Hepatocyte (in vitro differentiated cells): ENCODE data around the gene TRRAP. TPM values are rescaled to one million over a fixed set of nuclear protein-coding genes. Genes with fewer than 3 reads are reported as not detected.

Experiments
- DNase-seq: peaks from one replicate; pipeline ENCODE4 v3.0.0-alpha.2; 2016; ENCODE audit warnings: low spot score
- H2AFZ ChIP-seq: fragments of 200-600 bp; sonication (generic); 2 replicates; pipeline ENCODE4 v1.6.0; 2016; ENCODE audit warnings: antibody characterized with exemption, mild to moderate bottlenecking
- H3K27ac ChIP-seq: fragments of 200-600 bp; sonication (generic); 2 replicates; pipeline ENCODE4 v1.5.1; 2016; ENCODE audit warnings: mild to moderate bottlenecking
- H3K27me3 ChIP-seq: fragments of 200-600 bp; sonication (generic); 2 replicates; pipeline ENCODE4 v1.6.1; 2016
- H3K36me3 ChIP-seq: fragments of 200-600 bp; sonication (generic); replicated peaks from 2 replicates; pipeline ENCODE4 v1.5.1; 2016; ENCODE audit warnings: low read depth; ENCODE audit not compliant: insufficient read depth
- H3K4me1 ChIP-seq: fragments of 200-600 bp; sonication (generic); 2 replicates; pipeline ENCODE4 v1.5.1; 2016; ENCODE audit warnings: mild to moderate bottlenecking, moderate library complexity; ENCODE audit not compliant: insufficient read depth
- H3K4me2 ChIP-seq: fragments of 200-600 bp; sonication (generic); 2 replicates; pipeline ENCODE4 v1.6.0; 2016
- H3K4me3 ChIP-seq: fragments of 200-600 bp; sonication (generic); 2 replicates; pipeline ENCODE4 v1.5.1; 2016; ENCODE audit warnings: mild to moderate bottlenecking
- H3K79me2 ChIP-seq: fragments of 200-600 bp; sonication (generic); 2 replicates; pipeline ENCODE4 v1.6.0; 2017; ENCODE audit warnings: mild to moderate bottlenecking
- H3K9me2 ChIP-seq: fragments of 200-600 bp; sonication (generic); replicated peaks from 2 replicates; pipeline ENCODE4 v1.6.0; 2017; ENCODE audit warnings: mild to moderate bottlenecking; ENCODE audit not compliant: insufficient read depth
- H3K9me3 ChIP-seq: fragments of 200-600 bp; sonication (generic); 2 replicates; pipeline ENCODE4 v1.5.1; 2016; ENCODE audit warnings: low read depth, mild to moderate bottlenecking
- H4K20me1 ChIP-seq: fragments of 200-600 bp; sonication (generic); 2 replicates; pipeline ENCODE4 v1.6.0; 2016; ENCODE audit warnings: mild to moderate bottlenecking; ENCODE audit not compliant: insufficient read depth, poor library complexity, severe bottlenecking
- EZH2 ChIP-seq: fragments of 200-600 bp; sonication (generic); IDR thresholded peaks from 2 replicates; pipeline ENCODE4 v1.6.1; 2016; ENCODE audit warnings: antibody characterized with exemption, mild to moderate bottlenecking, borderline replicate concordance
- EZH2phosphoT487 ChIP-seq: fragments of 200-600 bp; sonication (generic); IDR thresholded peaks from one replicate; pipeline ENCODE4 v1.6.1; 2018; ENCODE audit warnings: antibody characterized with exemption, mild to moderate bottlenecking, low read depth, moderate library complexity; ENCODE audit not compliant: unreplicated experiment, severe bottlenecking
- WGBS: methylation state at CpG from one replicate; pipeline ENCODE4 v1.1.6; 2016; ENCODE audit warnings: low lambda C conversion rate; ENCODE audit errors: missing lambda C conversion rate; 5-methylcytosine and 5-hydroxymethylcytosine counted together
- polyA plus RNA-seq: library from polyadenylated mRNA; unstranded; fragments of >200 nt; fragmentation: Nextera tagmentation; extraction: Ambion mirVana; gene quantifications from 2 replicates; pipeline ENCODE4 v1.2.1, GENCODE V29; 2016
- total RNA-seq: library from RNA; depleted of rRNA; stranded (reverse); fragments of >200 nt; gene quantifications from 2 replicates; pipeline ENCODE4 v1.2.3, GENCODE V29; 2014
- TF ChIP-seq, protein P1 (sequence below): fragments of 200-600 bp; sonication (generic); IDR thresholded peaks from 2 replicates; pipeline ENCODE4 v1.5.1; 2016; ENCODE audit warnings: antibody characterized with exemption, mild to moderate bottlenecking; ENCODE audit not compliant: poor library complexity

Gene TRRAP
- total and polyA plus RNA-seq, 2 experiments from 2014 or later, result 6.1 to 25.1 TPM

DNA sequence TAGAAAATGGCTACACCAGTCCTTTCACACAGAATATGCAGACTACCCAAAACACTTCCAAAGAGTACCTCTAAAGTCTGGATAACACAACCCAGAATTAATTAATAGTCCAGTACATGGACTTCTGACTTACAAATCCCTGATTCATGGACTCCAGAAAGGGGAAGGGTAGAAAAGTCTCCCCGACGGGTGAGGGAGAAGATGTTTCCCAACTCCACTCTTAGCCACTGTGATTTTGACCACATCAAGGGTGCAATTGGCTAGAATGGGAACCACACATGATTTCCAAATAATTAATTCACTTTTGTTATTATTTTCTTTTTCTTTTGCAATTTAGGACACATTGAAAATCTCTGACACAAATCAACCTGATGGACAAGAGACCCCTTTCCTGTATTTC lies 9.9 kb upstream of the TRRAP start:
- peaks cover 37% of the 10 kb centered on the region for H3K27me3 ChIP-seq
- H3K27ac ChIP-seq, result no peak overlapping the region

DNA sequence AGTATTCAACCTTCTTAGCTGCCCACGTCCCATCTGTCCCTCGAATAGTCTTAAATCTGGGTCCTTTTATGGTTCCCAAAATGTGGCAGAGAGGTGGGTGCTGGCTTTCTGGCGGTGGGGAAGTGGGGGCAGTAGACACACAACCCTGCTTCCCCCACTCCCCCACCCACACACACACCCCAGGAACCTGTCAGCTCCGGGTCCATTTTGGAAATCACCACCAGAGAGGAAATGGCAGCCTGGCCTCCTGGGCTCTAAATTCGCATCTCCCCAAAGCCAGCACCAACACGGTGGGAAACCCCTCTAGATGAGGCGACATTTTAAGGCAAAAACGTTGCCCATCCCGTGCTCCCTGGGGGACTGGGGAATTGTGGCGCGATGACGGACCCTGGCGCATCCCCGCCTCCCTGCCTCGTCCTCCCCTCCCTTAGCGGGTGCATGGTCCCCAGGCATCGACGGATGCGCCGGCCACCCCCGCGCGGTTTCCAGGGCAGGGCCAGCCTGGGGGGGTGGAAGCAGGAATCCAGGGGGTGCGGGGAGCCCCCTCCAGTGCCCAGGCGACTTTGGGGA lies 9.2 kb upstream of the TRRAP start:
- H3K27me3 ChIP-seq, result peaks cover 37% of the 10 kb centered on the region
- H3K9me2 ChIP-seq, result no peaks in the 10 kb centered on the region
- WGBS, result 20% methylated on average over 20 of the region's 25 CpGs

More for the DNA sequence above, 9.9 kb upstream of the TRRAP start:
- H3K4me2 ChIP-seq, result no peak overlapping the region
- H3K9me3 ChIP-seq, result no peaks in the 10 kb centered on the region
- DNase-seq, result no peak
- H4K20me1 ChIP-seq, result no peaks in the 10 kb centered on the region
- 86% methylated on average over 2 of the region's 2 CpGs for WGBS
- H3K9me2 ChIP-seq, result no peaks in the 10 kb centered on the region
- H3K4me3 ChIP-seq, result no peak overlapping the region
- H2AFZ ChIP-seq, result no peak overlapping the region
- H3K4me1 ChIP-seq, result no peaks in the 10 kb centered on the region
- no peaks in the 10 kb centered on the region for H3K79me2 ChIP-seq
- no peaks in the 10 kb centered on the region for H3K36me3 ChIP-seq
- TF ChIP-seq EZH2phosphoT487, result no peak
- TF ChIP-seq, protein P1, sequence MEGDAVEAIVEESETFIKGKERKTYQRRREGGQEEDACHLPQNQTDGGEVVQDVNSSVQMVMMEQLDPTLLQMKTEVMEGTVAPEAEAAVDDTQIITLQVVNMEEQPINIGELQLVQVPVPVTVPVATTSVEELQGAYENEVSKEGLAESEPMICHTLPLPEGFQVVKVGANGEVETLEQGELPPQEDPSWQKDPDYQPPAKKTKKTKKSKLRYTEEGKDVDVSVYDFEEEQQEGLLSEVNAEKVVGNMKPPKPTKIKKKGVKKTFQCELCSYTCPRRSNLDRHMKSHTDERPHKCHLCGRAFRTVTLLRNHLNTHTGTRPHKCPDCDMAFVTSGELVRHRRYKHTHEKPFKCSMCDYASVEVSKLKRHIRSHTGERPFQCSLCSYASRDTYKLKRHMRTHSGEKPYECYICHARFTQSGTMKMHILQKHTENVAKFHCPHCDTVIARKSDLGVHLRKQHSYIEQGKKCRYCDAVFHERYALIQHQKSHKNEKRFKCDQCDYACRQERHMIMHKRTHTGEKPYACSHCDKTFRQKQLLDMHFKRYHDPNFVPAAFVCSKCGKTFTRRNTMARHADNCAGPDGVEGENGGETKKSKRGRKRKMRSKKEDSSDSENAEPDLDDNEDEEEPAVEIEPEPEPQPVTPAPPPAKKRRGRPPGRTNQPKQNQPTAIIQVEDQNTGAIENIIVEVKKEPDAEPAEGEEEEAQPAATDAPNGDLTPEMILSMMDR, result no peak

DNA sequence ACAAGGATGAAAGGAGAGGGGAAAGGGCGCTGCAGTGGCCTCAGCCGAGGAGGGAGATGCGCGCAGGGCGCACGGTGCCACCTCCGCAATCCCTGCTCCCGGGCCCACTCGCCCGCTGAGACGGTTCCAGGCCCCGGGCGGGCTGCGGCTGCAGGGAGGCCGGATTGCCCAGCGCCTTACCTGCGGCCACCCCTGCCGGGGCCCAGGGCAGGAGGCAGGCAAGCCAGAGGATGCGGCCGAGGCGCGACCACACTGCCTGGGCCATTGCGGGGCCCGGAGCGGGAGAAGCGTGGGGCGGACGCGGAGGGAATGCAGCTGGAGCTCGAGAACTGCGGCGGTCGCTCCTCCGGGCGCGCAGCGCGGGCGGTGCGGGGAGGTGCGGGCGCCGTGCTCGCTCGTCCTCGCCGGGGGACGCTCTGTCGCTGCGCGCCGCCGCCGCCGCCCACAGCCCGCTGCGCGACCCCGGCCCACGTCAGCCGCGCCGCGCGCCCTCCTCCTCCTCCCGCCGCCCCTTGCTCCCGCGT lies 8.7 kb upstream of the TRRAP start, which contains the start of gene TMEM130:
Gene TMEM130, minus strand, starts transcription at position 418 of the 524 bp plus-strand sequence. Its CDS starts 153 bp downstream, at position 265.
- Histone ChIP-seq H3K36me3 (no peaks in the 10 kb centered on the region), H3K4me1 (no peaks in the 10 kb centered on the region), H3K79me2 (no peaks in the 10 kb centered on the region), H3K27me3 (peaks cover 37% of the 10 kb centered on the region), H3K27ac (no peak within 1 kb of the TSS), H3K9me3 (no peaks in the 10 kb centered on the region), H2AFZ (no peak within 1 kb of the TSS), H4K20me1 (no peaks in the 10 kb centered on the region), H3K9me2 (no peaks in the 10 kb centered on the region), H3K4me2 (peak within 1 kb of the TSS; percentile 90), H3K4me3 (peak within 1 kb of the TSS; percentile 26)
- DNase-seq, result no peak
- WGBS, result 5% methylated on average over 34 of the region's 69 CpGs
- TF ChIP-seq, protein P1, result no peak
- TF ChIP-seq EZH2, result no peak
- TF ChIP-seq EZH2phosphoT487, result no peak

More for the DNA sequence above, 9.2 kb upstream of the TRRAP start:
- H3K27ac ChIP-seq, result no peak overlapping the region
- DNase-seq, result no peak
- no peak overlapping the region for H2AFZ ChIP-seq
- H3K36me3 ChIP-seq, result no peaks in the 10 kb centered on the region
- H3K4me3 ChIP-seq, result peak overlapping the region; percentile 26
- H3K9me3 ChIP-seq, result no peaks in the 10 kb centered on the region
- H3K79me2 ChIP-seq, result no peaks in the 10 kb centered on the region
- H3K4me1 ChIP-seq, result no peaks in the 10 kb centered on the region
- H4K20me1 ChIP-seq, result no peaks in the 10 kb centered on the region
- TF ChIP-seq EZH2, result peak; percentile 42
- no peak for TF ChIP-seq EZH2phosphoT487
- peak overlapping the region; percentile 90 for H3K4me2 ChIP-seq

DNA sequence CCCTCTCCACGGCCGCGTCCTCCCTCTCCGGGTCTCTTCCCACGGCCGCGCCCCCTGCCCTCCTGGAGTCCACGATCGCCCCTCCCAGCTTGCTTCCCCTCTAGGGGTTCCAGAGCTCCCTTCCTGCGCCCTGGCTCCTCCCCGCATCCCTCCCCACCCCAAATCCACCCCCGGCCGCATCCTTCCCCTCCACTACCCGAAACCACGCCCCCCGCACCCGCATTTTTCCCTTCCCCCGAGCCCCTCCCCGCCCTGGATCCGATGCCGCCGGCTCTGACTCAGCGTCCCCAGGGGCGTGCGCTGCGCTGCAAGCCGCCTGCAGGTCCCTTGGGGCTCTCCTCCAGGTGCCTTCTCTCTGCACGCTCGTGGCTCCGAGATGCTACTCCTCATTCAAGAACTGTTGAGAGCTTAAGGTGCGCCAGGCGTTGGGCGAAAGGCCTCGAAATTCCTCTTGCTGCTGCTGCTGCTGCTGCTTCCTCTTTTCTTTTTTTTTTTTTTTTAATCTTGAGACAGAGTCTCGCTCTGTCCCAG lies 8.1 kb upstream of the TRRAP start:
- Histone ChIP-seq H3K9me2 (no peaks in the 10 kb centered on the region), H3K9me3 (no peaks in the 10 kb centered on the region), H3K36me3 (no peaks in the 10 kb centered on the region), H3K79me2 (no peaks in the 10 kb centered on the region), H3K4me2 (peak overlapping the region; percentile 90), H4K20me1 (no peaks in the 10 kb centered on the region), H3K27me3 (peaks cover 37% of the 10 kb centered on the region), H3K4me1 (no peaks in the 10 kb centered on the region), H3K27ac (no peak overlapping the region), H3K4me3 (peak overlapping the region; percentile 26), H2AFZ (no peak overlapping the region)
- TF ChIP-seq, protein P1, result no peak
- TF ChIP-seq EZH2 (no peak), EZH2phosphoT487 (no peak)
- peak; percentile 67 for DNase-seq
- WGBS, result 2% methylated on average over 20 of the region's 35 CpGs
